ENCODE results near the gene PXN.

Gene PXN

DNA sequence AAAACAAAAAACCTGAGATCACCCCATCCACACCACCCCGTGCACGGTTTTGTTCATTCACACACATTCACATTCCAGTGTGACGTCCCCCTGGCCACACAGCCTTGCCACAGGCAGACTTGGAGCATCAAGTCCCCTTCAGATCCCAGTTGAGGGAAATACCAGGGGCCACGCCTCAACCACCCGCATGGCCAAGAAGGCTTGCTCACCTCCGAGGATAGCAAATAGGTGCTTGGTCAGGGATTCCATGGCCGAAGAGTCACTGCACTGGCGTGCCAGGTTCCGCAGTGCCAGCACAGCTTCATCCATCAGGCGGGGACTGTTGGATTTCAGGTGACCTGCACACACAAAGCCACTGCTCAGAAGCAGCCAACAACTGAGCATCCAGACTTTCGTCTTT, 90.0 kb downstream of the PXN start:
- DNase-seq (ENCODE audit: low read depth in 2 of 2), result no peak

DNA sequence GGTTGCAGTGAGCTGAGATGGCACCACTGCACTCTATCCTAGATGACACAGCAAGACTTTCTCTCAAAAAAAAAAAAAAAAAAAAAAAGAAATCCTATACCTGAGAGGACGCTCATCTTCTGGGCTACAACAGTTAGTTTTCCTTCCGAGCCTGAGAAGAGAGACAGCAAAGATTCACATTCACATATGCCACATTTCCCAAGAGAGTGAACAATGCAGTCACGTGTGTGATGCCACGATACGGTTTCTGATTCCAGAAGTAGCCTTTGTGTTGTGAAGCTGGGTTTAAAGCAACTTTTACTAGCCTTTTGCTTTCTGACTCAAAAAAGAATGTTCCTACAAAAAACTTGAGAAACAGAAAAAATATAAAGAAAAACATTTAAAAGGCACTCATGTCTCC, 90.5 kb downstream of the PXN start:
- no peak for DNase-seq (ENCODE audit: low read depth in 2 of 2)

DNA sequence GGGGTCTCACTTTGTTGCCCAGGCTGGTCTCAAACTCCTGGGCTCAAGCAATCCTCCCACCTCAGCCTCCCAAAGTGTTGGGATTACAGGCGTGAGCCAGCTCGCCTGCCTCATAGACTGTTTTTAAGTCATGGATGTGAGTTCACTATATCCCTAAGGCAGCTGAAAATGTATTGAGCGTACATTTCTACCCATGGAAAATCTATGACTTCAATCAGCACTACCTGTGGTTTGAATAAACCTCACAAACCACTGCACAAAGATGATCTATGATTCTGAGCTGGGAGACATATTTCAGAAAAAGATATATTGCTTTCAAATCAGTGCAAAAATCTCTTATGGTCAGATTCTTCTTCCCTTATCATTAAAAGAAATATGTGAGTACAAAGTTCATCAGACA, 93.5 kb downstream of the PXN start:
- DNase-seq (ENCODE audit: low read depth in 2 of 2), result no peak

DNA sequence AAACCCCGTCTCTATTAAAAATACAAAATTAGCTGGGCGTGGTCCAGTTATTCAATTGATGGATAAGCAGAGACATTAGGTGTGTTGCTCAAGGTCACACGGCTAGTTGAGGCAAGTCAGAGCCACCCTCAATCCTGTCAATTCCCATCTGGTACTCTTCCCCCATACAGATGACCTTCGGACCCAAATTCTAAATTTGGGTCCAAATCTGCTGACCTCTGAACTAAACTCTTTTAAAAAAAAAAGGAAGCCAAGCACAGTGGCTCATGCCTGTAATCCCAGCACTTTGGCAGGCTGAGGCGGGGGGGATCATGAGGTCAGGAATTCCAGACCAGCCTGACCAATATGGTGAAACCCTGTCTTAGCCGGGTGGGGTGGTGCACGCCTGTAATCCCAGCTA, 94.9 kb downstream of the PXN start:
- no peak for DNase-seq (ENCODE audit: low read depth in 2 of 2)

DNA sequence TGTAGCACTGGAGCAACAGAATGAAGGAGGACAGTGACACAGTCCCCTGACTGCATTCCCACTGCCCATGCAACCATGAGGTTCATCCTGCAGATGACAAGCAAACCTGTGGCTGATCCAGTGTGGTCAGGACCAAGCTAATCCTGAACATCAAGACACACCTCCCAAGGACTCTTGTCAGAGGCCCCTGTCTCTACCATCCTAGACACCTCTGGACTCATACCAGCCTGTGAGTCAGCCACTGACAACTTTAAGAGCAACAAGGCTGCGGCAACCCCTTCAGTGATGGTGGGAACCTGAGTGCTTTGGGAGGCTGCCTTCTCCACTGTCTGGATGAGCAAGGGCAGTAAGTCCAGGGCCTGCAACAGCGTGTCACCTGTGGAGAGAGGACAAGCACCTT, 95.6 kb downstream of the PXN start:
- DNase-seq (ENCODE audit: low read depth in 2 of 2), result no peak

DNA sequence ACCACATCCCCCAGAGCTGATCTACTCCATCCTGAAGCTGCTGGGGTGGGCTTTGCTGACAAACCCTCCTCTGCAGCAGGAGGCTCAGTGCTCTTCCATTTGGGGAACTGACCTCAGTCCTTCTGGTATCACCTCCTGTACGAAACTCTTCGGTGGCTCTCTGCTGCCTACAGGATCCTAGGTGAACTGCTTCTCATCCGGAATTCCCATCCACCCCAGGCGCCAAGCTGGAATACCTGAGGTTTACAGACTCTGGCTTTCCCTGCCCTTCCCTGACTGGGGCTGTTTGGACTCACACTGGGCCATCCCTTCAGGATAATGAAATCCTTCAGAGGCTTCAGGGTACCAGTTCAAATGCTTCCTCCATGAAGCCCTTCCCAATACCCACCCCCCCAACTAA, 97.2 kb downstream of the PXN start:
- DNase-seq (ENCODE audit: low read depth in 2 of 2), result no peak

DNA sequence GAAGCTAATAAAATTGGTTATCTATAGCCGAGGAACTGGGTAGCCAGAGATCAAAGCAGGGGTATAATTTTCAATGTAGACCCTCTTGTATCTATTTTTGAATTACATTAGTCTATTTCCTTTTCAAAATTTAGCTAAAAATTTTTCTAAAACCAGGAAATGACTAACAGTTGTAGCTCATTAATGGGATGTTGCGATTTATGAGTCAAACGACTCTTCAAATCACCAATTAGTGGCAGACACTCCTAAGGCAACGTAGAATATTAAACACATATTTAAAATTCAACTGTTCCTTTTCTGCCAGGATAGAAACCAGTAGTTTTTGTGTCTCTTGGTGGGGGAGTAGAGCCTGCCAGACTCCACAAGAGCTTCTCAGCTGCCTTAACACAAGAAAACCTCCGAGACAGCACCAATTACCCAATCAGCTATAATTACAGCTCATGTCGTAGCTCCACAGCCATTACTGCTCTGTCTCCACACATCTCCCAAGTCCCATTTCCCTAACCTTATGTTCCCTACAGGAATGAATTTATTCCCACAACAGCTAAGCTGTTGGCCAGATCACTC, 97.9 kb downstream of the PXN start:
- DNase-seq (ENCODE audit: low read depth in 2 of 2), result no peak

DNA sequence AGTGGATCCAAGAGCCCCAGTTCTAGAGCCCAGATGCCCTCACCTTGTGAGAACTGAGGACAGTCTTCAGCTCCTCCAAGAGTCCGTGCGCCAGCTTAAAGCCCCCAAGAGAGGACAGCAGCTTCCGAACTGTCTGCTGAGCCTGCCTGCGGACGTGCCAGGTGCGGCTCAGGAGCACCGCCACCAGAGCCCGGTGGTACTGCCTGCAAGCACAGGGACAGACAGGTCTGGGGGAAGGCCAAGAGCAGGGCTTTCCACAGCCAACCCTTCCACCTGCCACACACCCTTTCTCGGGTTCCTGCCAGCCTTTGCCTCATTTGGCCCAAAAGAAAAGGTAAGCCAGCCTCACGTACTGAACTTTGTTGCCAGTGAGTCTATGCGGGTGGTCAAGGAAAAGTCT, 101.2 kb downstream of the PXN start:
- DNase-seq (ENCODE audit: low read depth in 2 of 2), result no peak

DNA sequence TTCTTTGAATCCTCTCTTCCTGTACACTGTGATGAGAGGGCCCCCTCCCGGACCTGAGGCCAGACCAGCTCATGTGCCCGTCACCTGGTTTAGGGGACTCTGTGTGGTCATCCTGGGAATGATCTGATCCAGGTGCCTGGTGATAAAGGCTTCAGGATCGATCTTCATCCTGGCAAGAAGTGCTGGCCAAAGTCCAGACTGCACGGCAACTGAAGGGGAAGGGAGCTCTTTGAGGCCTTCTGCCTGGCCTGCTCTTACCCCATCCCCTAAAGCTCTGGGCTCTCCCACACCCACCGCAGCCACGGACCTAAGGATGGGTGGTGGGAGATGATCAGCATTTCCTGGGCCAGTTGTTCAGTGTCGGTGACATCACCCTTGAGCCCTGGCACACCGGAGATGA, 102.8 kb downstream of the PXN start:
- no peak for DNase-seq (ENCODE audit: low read depth in 2 of 2)

DNA sequence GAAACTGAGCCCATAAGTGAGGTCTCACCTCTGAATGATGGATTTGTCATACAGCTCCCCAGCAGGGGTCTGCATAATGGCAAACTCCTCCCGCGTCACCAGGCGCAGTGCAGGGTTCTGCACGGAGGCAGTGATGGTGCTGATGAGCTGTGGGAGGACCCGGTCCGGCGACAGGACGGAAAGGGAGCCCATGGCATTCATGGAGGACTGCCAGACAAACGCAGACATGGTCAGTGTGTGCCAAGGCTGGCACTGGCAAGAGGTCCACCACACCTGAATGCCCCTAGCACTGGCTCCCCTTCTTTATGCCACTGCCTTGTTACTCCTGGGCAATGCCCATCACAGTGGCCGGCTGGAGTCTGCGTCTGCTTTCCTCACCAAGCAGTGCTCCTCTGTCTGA, 103.7 kb downstream of the PXN start:
- no peak for DNase-seq (ENCODE audit: low read depth in 2 of 2)

Measured in stimulated activated CD8-positive, alpha-beta memory T cell treated with anti-CD3 and anti-CD28 coated beads, Interleukin-15, amount 100 ng/mL, for 48 hours (primary cell).